GM18526 (cell line): ENCODE data around the gene PSMG3.

Experiments
- POLR2A ChIP-seq: IDR thresholded peaks from 3 replicates; pipeline ENCODE4 v1.6.1; 2011; ENCODE audit not compliant: insufficient read length; ENCODE audit errors: extremely low read depth

PSMG3 gene

GRCh38 chr7:1587738-1588137 is 17.9 kb upstream of the PSMG3 start:
- no peak for TF ChIP-seq POLR2A

GRCh38 chr7:1586827-1587705 is 17.2 kb upstream of the PSMG3 start:
- no peak for TF ChIP-seq POLR2A

- TF ChIP-seq POLR2A: no peak
Observed at GRCh38 chr7:1586126-1586826, 16.4 kb upstream of the PSMG3 start.

- no peak for TF ChIP-seq POLR2A
Observed at GRCh38 chr7:1585142-1585981, 15.5 kb upstream of the PSMG3 start.

- TF ChIP-seq POLR2A: no peak
Observed at GRCh38 chr7:1584700-1585099, 14.9 kb upstream of the PSMG3 start.

GRCh38 chr7:1580422-1581030 is 10.7 kb upstream of the PSMG3 start:
- TF ChIP-seq POLR2A: no peak

- TF ChIP-seq POLR2A: no peak
Observed at GRCh38 chr7:1579481-1580421, 9.9 kb upstream of the PSMG3 start.

- TF ChIP-seq POLR2A: no peak
Observed at GRCh38 chr7:1578513-1578912, 8.7 kb upstream of the PSMG3 start.

GRCh38 chr7:1576521-1577253 is 6.9 kb upstream of the PSMG3 start:
- no peak for TF ChIP-seq POLR2A

- no peak for TF ChIP-seq POLR2A
Observed at GRCh38 chr7:1575809-1576208, 6.0 kb upstream of the PSMG3 start.

GRCh38 chr7:1572111-1572822 is 2.4 kb upstream of the PSMG3 start:
- TF ChIP-seq POLR2A: no peak

GRCh38 chr7:1569440-1569832 is 396 bp downstream of the PSMG3 start:
- TF ChIP-seq POLR2A: no peak

- TF ChIP-seq POLR2A: no peak
Observed at GRCh38 chr7:1569016-1569415, 816 bp downstream of the PSMG3 start.
